Uterus (tissue), 2 donors: ENCODE data around the gene BNC2.

Experiments used
- POLR2A ChIP-seq, 2 donors: fragments of 450-650 bp; IDR thresholded peaks; one replicate each; pipeline ENCODE4 v1.6.1; 2016; ENCODE audit warnings: antibody characterized with exemption in 2 of 2, mild to moderate bottlenecking in 1 of 2, moderate library complexity in 1 of 2
- TF ChIP-seq, protein P1 (sequence below), 4 experiments: fragments of 200-600 bp in 2 of 4; fragments of 450-650 bp in 2 of 4; sonication (generic) in 2 of 4; IDR thresholded peaks; one replicate each; pipeline ENCODE4 v1.5.1; 2016 to 2019; ENCODE audit warnings: antibody characterized with exemption in 4 of 4, mild to moderate bottlenecking in 2 of 4, moderate library complexity in 1 of 4

DNA sequence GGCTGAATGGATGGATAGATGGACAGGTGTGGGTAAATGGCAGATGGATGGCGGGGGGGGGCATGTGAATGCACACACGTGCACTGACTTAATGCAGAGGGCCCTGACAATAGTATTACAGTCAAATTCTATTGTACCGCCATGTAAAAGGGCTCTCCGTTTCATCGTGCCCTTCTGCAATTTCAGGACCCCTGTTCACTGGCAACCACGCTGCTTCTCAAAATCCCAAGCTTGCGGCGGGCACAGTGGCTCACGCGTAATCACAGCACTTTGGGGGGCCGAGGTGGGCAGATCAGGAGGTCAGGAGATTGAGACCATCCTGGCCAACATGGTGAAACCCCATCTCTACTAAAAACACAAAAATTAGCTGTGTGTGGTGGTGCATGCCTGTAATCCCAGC is 211.4 kb downstream of the BNC2 start:
- TF ChIP-seq POLR2A (IDR thresholded peaks at IDR 0.05), result no peak
- TF ChIP-seq, protein P1, sequence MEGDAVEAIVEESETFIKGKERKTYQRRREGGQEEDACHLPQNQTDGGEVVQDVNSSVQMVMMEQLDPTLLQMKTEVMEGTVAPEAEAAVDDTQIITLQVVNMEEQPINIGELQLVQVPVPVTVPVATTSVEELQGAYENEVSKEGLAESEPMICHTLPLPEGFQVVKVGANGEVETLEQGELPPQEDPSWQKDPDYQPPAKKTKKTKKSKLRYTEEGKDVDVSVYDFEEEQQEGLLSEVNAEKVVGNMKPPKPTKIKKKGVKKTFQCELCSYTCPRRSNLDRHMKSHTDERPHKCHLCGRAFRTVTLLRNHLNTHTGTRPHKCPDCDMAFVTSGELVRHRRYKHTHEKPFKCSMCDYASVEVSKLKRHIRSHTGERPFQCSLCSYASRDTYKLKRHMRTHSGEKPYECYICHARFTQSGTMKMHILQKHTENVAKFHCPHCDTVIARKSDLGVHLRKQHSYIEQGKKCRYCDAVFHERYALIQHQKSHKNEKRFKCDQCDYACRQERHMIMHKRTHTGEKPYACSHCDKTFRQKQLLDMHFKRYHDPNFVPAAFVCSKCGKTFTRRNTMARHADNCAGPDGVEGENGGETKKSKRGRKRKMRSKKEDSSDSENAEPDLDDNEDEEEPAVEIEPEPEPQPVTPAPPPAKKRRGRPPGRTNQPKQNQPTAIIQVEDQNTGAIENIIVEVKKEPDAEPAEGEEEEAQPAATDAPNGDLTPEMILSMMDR (IDR thresholded peaks at IDR 0.05), result no peak
